Activated CD8-positive, alpha-beta memory T cell treated with anti-CD3 and anti-CD28 coated beads, Interleukin-2, amount 50 U/mL, for 1 hour (primary cell): Measurements from ENCODE around the gene SSUH2.
"Not testable (repeated sequence)": the region's sequence is repeated elsewhere in the genome, so short reads cannot be mapped to it uniquely, and the experiment has no call there.

Experiments used
- DNase-seq: peaks from one replicate; pipeline ENCODE4 v3.0.0-alpha.2; 2020; ENCODE audit errors: extremely low read depth

SSUH2 gene

DNA sequence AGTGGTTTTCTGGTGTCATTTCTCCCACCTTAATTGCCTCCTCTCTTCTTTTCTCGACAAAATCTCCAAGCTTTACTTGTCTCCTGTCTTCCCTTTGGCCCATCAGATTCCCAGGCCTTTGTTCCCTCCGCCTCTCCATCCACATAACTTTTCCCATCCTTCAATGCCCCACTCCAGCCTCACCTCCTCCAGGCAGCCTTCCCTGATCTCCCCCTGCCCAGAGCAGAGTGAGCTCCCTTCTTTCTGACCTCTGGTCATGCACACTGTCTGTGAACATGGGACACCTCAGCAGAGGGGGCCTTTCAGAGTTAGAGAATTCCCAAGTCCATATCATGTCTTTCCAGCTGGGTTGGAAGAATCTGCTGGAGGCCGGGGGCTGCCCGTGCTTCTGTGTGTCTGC is 14.6 kb upstream of the SSUH2 start:
- no peak for DNase-seq

DNA sequence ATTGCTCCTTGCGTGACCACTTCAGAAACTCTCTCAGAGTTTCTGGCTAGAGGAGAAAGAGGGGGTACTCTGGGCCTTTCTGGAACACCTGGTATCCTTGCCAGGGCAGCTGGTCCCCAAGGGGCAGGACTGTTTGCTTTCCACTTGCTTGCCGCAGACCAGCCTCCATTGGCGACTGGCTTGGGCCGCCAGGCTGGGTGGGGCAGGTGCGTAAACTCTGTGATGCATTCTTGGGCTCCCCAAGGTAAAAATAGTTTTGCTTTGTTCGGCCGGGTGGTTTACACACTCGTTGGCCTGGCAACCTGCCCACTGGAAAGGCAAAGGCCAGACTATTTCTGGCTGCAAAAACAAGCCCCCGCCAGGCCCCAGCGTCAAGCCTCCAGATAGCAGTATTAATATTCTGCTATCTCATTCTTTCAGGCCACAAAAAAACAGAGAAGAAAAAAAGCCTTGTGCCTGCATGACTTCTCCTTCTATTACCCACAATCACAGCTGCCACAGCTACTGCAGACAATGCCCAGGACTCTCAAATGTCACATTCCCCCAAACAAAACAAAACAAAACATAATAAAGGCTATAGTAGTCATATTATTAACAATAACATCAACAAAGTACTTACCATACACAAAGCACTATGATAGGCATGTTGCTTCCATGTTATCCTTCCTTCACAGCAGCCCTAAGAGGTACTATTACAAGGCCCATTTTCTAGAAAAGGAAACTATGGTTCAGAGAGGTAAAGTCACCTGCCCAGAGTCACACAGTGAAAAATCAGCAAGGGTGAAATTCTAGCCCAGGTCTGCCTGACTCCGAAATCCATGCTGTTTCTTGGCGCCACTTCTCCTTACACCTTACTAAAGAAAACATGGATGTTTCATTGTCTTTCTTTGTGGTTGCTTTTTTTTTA is 14.0 kb upstream of the SSUH2 start:
- no peak for DNase-seq

GRCh38 chr3:8657804-8658305 is 13.3 kb upstream of the SSUH2 start:
- DNase-seq: no peak

DNA sequence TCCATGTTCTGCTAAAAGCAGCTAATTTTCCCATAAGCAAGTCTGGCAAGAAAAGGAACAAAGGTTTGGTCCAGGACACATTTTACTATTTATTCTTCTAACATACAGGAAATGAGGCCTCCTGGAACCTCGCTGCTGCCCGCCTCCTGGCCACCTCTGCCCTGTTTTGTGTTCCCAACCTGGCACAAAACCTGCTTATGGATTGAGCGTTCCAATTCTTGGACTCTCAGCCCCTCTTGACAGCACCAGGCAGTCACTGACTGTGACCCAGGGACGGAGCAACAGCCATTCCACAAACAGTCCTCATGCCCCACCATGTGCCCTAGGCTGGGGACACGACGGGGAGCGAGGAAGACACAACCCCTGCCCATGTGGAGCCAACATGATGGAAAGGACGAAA is 11.6 kb upstream of the SSUH2 start:
- DNase-seq: no peak

- DNase-seq: no peak
Measured at GRCh38 chr3:8655387-8655835, 10.8 kb upstream of the SSUH2 start.

GRCh38 chr3:8654572-8655329 is 10.2 kb upstream of the SSUH2 start:
- not testable (repeated sequence) for DNase-seq

GRCh38 chr3:8653800-8654408 is 9.3 kb upstream of the SSUH2 start:
- no peak for DNase-seq

DNA sequence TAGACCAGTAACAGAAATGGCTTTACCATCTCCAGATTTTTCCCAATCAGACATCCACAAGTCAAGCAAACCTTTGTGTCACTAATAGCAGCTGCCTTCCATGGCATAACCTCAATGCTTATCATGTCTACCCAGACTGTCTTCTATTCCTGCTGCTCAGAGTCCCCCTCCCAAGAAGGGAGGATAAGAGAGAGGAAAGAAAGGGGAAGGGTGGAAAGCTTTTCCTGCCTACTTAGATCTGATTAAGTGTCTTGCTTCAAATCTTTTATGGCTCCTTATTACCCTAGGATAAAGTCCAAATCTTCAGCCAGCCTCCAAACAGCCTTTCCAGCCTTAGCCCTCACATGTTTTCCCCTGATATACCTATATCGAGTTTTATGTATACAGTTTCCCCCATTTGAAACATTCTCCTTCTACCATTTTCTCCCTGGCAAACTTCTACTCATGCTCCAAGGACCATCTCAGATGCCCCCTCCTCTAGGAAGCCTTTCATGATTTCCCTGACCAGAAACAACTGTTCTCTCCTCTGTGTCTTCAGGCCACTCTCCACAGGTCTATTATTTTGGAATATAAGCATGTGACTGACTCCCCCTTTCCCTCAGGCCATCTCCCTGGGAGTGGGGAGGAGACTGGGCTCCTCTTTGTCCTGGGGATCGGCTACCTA is 7.9 kb upstream of the SSUH2 start:
- no peak for DNase-seq

DNA sequence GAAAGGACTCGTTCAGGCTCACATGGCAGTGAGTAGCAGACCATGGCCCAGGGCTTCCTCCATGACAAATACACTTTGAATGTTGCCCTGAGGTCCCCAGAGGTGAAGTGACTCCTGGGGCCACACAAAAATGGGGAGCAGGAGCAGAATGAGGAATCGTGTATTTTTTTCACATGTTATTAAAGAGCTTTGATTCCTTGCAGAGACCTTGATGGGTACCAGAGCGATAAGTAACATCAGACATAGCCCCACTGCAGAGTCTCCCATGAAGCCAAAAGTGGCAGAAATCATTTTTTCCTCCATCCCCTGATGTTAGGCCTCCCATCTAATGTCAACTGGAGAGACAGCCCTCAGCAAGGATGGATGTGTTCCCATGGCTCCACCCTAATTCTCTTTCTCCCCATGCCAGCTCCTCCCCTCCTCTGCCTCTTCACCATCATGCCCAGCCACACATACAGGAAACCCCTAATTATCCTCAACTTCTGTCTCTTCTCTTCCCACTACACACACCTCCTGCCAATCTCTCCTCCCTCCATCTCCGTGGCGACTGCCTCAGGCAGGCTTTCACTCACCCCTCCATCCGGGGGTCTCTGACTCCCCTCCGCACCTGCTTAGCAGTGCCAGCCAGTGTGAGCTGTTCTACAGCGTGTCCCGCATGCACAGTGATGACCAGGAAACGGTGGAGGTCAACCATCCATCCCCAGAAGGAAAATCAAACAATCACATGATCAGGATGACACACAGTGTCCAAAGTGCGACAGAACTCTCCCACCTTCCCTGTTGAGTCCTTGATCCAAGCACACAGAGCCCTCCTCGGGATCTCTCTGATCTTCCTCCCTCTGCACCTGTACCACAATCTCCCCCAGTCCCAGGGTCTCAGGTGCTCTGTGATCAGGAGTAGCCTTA is 7.1 kb upstream of the SSUH2 start:
- DNase-seq: no peak

DNA sequence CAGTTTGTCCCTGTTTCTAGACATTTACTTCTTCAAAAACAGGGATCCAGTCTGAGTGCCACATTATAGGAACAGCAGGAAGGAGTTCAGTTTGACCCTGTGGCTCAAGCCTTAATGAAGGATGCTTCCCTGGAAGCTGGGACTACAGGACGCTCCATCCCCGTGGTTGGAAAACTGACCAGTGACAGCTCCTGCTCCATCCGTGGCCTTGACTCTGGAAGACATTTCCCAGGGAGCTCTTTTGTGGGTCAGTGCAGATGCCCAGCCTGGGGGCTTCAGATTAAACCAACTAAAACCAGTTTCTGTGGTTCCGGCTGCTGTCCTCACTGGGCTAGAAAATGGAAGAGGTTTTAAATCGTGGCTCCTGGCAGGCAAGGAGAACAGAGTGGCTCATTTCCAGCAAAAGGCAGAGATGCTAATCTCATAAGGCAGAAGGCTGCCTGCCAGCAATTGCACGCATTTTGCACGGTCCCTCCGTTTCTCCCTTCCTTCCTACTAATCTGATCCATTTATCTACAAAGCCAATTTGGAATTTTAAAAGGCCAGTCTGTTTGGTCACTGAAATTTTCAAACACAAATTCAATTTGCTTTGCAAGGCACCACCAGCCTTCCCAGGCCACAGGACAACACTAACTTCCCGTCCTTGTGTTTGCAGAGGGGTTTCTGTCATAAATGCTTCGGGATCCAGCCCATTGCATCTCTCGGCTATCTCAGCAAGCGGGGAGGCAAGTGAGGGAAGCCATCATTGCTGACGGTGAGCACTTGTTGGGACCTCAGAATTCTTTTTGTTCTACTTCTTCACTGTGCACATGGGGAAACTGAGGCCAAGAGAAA is 6.2 kb upstream of the SSUH2 start:
- DNase-seq: no peak

- no peak for DNase-seq
Measured at GRCh38 chr3:8649757-8650156, 5.2 kb upstream of the SSUH2 start.

- no peak for DNase-seq
Measured at GRCh38 chr3:8648909-8649741, 4.5 kb upstream of the SSUH2 start.

GRCh38 chr3:8647137-8647985 is 2.8 kb upstream of the SSUH2 start:
- no peak for DNase-seq

GRCh38 chr3:8646313-8646938 is 1.8 kb upstream of the SSUH2 start:
- no peak for DNase-seq

DNA sequence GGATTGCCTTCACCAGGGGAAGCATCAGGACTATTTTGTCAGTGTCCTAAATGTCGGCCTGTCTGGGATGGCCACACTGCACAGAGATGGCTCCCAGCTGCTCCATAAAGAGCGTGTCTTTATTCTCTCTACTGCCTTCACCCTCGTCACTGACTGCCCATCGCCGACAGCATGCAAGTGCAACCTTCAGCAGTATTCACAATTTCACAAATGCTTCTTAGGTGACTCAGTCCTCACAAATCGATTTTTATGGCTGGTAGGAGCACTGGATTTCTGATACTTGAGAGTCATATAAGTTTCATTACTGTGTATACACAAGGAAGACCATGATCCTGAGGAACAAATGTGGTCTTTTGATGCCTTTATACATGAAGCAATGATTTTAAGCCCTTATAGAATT is 1.1 kb upstream of the SSUH2 start:
- DNase-seq: no peak

DNA sequence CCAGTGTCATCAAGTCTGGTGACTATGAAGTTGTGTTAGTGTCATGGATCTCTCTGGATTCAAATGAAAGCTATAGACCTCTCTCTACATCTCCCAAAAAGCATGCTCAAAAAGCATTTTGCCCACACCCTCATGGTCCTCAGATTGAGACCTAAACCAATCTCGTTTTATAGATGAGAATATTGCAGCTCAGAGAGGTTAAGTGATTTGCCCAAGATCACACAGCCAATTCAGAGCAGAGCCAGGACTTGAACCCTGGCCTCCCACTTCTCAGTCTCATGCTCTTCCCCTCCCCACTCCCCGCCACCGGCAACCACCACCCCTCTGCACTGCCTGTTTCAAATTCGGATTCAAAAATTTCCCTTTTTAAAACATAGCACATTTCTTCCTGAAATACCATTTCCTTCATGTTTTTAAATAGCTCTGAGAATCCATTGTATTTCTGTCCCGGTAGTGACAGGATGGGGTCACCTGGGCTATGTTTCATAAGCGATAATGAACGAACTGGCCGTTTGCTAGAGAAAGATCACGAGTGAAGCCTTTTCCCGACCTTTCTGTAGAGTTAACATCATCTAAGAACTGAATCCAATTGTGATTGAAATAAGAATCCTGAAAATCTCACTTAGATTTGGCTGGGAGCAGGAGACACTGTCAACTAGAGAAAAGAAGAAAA is 769 bp downstream of the SSUH2 start:
- DNase-seq: no peak

DNA sequence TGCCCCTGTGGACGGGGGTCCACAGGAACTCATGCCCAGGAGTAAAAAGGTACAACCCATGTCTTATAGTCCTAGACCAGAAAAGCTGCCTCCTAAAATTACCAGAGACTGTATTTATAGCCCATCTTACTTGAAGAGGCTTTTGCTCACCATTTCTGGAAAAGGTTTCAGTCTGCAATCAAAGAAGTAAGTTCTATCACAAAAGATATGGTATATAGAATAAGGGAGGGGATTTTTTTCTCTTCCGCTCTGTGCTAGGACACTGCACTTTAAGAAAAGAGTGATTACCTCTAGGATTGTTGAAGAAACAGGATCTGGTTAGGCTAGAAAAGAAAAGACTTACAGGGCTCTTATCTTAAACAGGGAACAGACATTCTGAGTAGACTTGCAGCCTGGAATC is 2.6 kb downstream of the SSUH2 start:
- DNase-seq: no peak
